ENCODE results near the gene FTCDNL1. TPM values are rescaled to one million over a fixed set of nuclear protein-coding genes. Genes with fewer than 3 reads are reported as not detected.

The FTCDNL1 gene
- total RNA-seq, 1 donor from 2014 or later: 0.29 TPM

Other genes starting within 250 kb of the FTCDNL1 start
- 9.2 and 13.0 TPM in 2 replicates for gene C2orf69, start 60.1 kb upstream of the FTCDNL1 start, total RNA-seq
- gene TYW5, start 104.3 kb upstream of the FTCDNL1 start, total RNA-seq: 7.3 and 9.0 TPM in 2 replicates
- 27.0 and 29.5 TPM in 2 replicates for gene MAIP1, start 104.4 kb upstream of the FTCDNL1 start, total RNA-seq